IPS-11a (cell line): Measurements from ENCODE around the gene MRM1.

Experiments used
- H3K4me3 ChIP-seq: one replicate; pipeline ENCODE4 v1.5.1; 2013; ENCODE audit warnings: low read depth, low read length, control low read depth

Gene MRM1, protein sequence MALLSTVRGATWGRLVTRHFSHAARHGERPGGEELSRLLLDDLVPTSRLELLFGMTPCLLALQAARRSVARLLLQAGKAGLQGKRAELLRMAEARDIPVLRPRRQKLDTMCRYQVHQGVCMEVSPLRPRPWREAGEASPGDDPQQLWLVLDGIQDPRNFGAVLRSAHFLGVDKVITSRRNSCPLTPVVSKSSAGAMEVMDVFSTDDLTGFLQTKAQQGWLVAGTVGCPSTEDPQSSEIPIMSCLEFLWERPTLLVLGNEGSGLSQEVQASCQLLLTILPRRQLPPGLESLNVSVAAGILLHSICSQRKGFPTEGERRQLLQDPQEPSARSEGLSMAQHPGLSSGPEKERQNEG

DNA sequence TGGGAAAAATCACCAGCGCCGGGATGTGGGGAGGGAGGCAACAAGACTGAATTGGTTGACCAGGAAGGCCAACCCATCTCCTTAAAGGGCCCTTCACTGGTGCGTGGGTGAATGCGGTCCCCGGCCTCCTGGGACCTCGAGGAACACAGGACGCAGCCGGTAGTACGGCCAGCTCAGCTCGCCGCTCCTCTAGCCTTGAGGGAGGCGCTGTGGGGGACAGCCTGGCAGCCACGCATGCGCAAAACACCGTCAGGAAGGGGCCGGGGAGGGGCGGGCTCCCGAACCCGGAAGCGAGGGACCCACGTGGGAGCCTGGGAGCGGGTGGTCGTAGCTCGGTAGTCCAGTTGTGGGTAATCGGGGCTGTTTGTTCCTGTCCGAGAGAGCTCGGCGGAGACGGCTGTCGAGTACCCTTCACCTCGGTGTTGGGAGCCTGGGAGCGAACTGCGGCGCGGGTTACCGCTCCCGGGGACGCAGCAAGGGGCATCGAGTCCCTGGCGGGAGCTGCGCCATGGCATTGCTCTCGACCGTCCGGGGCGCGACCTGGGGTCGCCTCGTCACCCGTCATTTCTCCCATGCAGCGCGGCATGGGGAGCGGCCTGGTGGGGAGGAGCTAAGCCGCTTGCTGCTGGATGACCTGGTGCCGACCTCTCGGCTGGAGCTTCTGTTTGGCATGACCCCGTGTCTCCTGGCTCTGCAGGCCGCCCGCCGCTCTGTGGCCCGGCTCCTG is at the start of gene MRM1:
TSS of gene MRM1 (plus strand) at position 281 of the 727 bp plus-strand sequence. CDS start at position 509, 228 bp downstream.
- H3K4me3 ChIP-seq = peak within 1 kb of the TSS; percentile 87

DNA sequence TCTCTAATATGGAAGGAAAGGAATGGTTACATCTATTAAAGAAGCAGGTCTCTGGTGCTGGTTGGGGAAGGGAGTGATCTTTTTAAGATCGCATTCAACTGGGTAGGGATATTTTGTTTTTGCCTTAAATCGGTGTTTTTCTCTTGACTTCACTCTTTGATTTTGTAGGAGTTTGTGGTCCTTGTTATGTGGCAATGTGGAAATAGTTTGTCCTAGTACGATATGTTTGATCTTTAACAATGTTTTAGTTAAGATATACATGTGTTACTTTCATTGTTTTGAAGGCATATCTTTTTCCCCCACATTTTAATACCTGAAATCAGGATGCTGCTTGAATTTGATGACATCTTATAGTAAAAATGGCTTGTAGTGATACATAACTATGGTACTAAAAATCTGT is 47.9 kb upstream of the MRM1 start:
- H3K4me3 ChIP-seq = no peak overlapping the region

DNA sequence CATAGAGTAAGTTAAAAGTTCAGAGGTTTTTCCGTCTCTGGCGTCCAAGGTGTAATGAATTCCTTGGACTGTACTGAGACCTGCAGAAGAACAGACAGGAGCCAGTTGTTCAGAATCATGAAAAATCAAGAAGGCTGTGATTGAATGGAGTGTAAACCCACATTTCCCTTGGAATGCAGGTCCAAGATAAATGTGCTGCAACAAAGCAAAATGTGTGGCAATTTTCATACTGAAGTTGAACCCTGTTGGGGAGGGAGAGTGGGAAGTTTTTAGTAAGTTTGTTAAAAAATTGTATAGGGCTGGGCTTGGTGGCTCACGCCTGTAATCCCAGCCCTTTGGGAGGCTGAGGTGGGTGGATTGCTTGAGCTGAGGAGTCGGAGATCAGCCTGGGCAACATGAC is 35.3 kb upstream of the MRM1 start:
- H3K4me3 ChIP-seq = no peak overlapping the region

DNA sequence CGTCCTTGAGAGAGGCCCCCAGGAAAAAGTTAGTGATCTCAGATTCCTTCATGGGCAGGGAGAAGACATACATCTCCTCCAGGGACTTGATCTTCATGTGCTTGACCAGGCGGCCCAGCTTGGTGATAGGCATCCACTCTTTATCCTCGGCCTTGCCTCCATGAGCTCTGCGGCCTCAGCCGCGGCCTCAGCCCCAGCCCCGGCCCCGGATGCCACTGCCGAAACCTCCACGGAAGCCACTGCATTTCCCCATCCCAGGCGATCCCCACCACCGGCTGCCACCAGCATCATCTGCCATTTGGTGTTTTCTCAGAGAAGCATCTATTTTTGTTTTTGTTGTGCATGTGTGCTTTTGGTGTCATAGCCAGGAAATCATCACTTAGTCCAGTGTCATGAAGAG is 26.4 kb upstream of the MRM1 start:
- H3K4me3 ChIP-seq = no peak overlapping the region

DNA sequence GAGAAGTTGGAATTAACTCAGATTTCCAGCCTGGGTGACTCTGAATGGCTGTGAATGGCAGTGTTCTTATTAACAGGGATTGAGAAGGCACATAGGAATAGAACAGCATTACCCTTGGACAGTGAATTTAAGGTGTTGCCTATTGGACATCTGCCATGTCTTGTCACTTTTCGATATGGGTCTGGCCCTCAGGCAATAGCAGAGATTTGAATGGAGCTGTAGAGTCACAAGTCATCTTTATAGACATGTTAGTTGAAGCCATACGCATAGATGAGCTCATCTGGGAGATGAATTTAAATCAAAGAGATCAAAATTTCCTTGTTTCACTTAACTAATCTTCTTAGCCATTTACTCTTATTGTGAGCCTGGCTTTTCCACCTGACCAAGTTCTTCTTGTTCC is 24.6 kb upstream of the MRM1 start:
- H3K4me3 ChIP-seq = no peak overlapping the region

DNA sequence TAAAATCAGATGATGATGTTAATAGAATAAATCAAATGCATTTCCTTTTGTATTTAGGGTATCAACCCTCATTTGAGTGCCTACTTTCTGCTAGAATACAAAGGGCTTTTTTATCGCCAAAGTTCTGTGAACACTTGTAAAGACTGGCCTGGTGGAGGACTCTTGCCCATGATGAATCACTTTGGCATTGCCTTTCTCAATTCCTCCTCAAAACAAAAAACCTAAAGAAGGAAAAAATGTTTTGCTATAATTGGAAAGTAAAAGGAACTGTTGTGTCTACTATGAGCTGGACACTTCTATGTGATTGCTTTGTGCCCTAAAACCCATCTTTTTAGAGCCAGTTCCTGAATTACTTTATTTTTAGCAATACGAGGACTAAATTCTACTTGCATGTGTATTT is 22.7 kb upstream of the MRM1 start:
- H3K4me3 ChIP-seq = no peak overlapping the region

DNA sequence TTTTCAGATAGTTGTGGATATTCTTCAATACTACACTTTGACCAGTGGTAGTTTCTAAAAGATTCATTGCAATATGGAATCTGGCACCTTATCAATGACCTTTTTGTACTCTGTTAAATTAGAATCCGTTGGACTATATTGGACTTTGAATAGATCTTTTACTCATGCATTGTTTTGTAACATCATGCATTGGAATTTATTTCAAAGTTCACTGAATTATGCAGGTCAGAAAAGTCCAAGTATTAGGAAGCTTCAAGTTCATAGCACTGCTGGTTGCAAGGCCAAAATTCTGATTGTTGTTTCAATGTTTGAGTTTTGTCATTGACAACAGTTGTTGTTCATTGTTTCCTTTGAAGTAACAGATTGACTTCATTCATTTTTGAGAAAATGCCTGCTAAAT is 17.6 kb upstream of the MRM1 start:
- no peak overlapping the region for H3K4me3 ChIP-seq

DNA sequence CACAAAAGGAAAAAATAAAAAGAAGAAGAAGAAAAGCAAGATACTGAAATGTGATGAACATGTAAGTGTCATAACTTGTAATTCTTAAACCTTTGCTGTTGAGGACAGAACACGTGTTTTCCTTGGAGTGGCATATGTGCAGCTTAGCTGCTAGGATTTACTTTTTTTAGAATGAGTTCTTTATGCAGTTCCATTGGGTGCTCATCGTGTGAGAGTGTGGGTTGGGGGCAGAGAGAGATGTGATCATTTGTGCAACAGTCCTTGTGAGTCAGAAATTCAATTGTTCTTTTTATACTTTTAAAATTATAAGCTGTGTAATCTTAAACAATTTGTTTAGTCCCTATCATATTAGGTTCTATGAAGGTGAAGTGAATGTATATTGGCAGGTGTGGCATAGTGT is 15.2 kb upstream of the MRM1 start:
- H3K4me3 ChIP-seq = no peak overlapping the region

DNA sequence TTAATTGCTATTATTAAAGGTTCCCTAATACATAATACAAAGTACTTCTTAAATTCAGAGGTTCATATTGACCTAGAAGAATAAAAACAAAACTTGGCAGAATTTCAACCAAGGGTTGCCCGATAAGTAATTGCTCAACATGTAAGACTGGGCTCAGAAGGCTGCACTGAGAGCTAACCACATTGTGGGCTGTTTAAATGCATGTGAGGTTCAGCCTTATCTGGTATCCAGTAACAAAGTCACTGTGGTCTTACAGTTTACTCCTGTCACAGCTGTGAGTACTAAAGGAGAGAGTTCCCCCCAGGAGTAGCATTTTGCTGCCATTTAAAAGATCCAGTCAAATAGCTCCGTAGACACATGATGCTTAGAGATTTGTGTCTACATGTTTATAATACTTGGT is 11.3 kb upstream of the MRM1 start:
- H3K4me3 ChIP-seq = no peak overlapping the region

DNA sequence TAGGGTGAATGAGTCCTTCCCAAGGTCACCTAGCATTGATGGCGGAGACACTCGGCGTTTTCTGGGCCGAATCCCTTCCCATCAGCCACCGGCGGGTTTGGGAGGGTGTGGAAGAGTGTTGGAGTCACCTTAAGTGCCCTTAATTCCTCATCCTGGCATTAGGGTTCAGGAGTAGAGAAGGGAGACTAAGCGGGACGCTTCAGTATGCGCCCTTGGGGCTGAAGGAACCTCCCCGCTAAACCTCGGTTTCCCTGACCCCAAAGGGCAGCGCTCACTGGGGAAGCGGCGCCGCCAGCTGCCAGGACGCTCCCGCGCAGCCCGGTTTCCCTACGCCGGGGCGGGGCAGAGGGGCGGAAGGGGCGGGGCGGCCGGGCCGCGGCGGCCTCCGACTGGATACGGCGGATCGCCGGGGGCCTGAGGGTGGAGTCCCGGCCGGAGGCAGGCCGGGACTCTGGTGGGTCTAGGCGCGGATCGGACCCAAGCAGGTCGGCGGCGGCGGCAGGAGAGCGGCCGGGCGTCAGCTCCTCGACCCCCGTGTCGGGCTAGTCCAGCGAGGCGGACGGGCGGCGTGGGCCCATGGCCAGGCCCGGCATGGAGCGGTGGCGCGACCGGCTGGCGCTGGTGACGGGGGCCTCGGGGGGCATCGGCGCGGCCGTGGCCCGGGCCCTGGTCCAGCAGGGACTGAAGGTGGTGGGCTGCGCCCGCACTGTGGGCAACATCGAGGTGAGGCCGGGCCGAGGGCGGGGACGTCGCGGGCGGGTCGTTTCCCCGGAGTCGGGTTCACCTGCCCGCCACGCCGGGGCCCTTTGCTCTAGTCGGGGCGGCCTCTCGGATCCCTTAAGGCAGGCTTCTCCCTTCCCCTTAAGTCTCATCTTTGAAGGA is 9.7 kb upstream of the MRM1 start, which contains the start of gene DHRS11:
TSS of gene DHRS11 (plus strand) at position 446 of the 882 bp plus-strand sequence. CDS start at position 577, 131 bp downstream.
- peak within 1 kb of the TSS; percentile 70 for H3K4me3 ChIP-seq

DNA sequence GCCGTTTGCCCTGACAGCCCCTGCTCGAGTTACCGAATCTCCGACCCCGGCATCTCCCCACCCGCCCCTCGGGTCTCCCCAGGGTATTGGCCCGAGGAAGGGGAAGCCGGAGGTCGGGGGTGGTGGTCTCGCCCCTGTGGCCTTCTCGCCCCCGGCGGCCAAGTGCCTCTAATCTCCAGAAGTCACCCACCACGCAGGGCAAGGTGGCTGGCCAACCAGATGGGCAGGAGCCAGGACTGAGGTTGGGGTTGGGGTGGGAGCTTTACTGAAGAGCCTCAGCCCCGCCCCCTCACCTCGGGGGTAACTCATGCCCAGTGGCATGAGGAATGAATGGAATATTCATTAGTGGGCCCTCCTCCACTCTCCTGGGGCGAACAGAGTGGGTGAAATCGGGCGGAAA is 9.1 kb upstream of the MRM1 start:
- H3K4me3 ChIP-seq = peak overlapping the region; percentile 70

DNA sequence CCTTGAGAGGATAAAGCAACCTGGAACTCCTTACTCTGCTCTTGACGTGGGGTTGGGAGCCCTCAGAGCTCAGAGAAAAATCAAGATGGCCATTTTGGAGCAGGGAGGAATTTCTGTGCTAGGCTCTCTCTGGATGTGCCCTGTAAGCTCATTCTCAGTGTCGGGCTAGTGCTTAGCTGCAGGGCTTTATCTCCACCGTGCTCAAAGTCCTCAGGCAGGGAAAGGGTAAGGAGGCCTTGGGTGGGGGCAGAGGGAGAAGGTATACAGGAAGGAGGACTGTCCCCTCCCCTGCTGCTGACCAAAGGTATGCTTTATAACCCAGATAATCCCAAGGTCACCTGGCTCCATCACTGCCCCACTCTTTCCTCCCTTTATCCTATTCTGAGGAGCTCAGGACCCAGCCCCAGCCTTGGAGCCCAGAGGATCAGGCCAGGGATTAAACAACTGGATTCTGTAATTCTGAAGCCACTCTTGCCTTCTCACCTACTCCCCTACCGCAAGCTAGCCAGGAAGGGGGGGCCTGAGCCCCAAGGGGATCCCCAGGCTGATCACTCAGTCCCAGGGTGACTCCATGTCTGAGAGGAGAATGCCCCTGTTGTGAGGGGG is 8.6 kb upstream of the MRM1 start:
- peak overlapping the region; percentile 70 for H3K4me3 ChIP-seq

DNA sequence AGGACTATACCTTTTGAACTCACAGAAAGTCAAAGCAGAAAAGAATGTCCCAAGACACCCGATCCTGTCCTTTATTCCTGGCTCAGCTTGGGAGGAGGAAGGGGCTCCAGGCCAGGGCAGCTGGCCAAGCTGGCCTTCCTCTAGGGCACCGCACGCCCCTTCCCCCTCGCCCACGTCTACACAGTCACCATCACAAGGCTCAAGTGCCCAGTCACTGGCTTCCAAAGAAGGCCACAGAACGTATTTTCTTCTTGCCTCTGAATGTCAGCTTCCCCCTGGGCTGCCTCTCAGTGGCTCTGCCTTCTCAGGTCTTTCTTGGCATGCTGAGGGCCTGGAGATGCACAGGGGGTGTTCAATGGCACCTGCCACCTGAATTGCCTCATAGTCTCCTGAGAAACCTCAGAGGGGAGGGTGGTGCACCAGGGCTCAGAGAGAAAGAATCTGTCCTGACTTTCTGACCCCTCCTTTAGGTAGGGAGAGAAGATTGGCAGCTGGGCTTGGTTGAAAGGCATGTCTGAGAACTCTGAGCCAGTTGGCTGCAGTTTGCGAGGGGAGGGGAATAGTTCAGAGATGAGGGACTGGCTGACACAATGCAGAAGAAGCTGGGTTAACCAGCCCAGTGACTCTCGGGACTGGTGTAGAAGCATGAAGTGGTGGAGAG is 7.6 kb upstream of the MRM1 start:
- H3K4me3 ChIP-seq = no peak overlapping the region

DNA sequence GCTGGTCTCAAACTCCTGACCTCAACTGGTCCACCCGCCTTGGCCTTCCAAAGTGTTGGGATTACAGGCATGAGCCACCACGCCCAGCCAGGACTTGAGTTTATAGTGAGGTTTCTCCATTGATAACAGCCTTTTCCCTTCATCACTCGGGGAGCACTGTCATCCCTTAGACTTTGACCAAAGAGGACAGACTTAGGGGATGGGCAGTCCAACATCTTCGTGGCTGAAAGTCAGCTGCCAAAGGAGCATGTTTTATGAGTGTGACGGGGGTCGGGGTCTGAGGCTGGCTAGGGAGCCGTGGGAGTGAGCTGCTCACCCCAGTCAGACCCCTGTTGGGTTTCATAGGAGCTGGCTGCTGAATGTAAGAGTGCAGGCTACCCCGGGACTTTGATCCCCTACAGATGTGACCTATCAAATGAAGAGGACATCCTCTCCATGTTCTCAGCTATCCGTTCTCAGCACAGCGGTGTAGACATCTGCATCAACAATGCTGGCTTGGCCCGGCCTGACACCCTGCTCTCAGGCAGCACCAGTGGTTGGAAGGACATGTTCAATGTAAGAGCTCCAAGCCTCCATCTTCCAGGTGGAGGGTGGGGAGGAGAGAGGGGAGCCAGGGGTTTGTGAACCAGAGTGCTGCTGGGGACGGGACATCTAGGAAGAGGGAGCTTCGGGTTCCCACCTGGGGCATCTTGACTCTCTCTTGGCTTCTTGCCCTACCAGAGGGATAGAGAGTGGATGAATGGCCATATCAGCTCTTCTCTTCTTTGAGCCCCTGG is 6.6 kb upstream of the MRM1 start:
- no peak overlapping the region for H3K4me3 ChIP-seq

DNA sequence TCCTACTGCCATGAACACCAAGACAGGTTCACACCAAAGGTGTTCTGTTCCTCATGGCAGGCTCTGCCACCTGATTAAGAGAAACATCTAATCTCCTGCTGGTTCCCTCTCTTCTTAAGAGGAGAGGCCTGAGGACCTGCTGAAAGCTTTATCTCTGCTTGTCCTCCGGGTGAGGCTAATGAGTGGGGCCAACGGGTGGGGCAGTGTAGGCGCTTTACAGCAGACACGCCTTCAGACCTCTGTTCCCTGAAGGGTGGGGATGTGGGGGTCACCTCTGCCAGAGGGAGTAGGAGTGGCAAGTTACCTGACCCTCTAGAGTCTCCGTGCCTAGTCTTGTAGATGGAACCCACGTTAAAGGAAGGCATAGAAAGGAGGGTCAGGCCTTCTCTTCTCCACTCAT is 4.2 kb upstream of the MRM1 start:
- H3K4me3 ChIP-seq = no peak overlapping the region

DNA sequence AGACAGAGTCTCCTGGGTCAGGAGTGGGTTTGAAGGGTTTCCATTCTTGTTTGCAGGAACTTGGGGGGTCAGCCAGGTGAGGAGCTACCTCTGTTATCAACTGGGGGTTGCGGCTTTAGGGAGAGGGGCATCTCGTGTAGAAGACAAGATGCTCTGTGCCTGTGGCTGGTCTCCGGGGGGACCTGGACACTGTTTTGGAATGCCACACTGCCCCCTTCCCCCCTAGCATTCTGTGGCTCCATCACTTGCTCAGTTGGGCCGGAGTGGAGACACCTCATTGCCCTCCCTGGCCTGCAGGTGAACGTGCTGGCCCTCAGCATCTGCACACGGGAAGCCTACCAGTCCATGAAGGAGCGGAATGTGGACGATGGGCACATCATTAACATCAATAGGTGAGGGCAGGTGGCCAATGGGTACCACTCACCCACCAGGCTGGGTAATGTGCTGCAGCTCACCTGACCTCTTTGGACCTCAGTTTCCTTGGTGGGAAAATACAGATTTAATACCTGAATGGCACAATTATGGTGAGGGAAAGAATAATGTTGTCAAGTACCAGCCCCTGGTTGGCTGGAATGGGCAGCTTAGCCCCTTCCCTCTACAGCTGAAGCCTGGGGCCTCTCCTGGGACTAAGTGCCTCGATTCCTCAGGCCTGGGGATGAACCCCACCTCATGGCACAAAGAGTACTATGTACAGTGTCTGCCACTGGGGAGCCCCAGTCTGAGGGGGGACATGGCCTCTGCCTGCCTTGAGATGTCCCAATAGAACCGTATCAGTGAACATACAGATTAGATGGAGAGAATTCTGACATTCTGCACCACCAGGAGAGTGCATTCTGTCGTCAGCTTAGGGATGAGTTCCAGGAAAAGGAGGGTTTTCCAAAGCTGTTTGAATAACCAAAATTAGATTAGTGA is 3.3 kb upstream of the MRM1 start:
- no peak overlapping the region for H3K4me3 ChIP-seq

DNA sequence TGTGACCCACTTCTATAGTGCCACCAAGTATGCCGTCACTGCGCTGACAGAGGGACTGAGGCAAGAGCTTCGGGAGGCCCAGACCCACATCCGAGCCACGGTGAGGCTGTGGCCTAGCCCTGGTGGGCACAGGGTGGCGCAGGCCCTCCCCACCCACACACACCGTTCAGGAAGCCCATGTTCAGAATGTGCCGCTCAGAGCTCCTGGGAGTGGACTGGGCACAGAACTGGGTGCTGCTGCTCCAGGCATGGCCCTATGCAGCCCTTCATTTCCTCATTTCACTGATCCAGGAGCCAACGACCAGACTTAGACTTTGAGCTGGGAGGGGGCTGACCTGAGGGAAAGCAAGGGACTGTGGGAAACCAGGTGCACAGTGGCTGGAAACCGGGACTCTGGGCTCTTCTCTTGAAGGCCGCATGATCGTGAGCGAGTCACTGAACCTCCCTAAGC is 2.4 kb upstream of the MRM1 start:
- no peak overlapping the region for H3K4me3 ChIP-seq

DNA sequence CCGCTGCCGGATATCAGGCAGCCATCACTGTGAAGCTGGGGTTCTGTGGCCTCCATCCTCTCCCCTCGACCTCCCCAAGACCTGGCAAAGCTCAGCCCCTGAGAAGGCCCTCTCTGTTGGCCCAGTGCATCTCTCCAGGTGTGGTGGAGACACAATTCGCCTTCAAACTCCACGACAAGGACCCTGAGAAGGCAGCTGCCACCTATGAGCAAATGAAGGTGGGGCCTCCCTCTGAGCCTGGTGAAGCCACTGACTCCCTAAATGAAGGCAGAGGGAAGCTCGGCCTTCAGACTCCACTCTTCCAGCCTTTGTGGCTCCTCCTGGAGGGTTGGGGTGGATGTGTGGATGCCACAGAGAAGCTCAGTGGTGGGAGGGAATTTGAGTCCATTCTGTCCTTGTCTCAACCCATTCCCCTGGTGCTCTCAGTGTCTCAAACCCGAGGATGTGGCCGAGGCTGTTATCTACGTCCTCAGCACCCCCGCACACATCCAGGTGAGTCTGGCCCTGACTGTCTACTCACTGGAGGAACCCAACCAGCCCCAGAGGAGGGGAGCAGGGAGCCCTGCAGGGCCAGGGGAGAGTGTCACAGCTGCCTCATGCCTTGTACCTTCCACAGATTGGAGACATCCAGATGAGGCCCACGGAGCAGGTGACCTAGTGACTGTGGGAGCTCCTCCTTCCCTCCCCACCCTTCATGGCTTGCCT is 1.7 kb upstream of the MRM1 start:
- H3K4me3 ChIP-seq = no peak overlapping the region
